ENCODE results near the gene PYDC2.

PYDC2 gene

GRCh38 chr3:191461113-191461595 lies at the start of gene PYDC2:
PYDC2 (plus strand) TSS chr3:191461163; CDS start chr3:191461163, 0 bp downstream.
- no peak for DNase-seq

- DNase-seq: no peak
Observed at GRCh38 chr3:191412759-191413158, 48.2 kb upstream of the PYDC2 start.

- no peak for DNase-seq
Observed at GRCh38 chr3:191414286-191414685, 46.7 kb upstream of the PYDC2 start.

- no peak for DNase-seq
Observed at GRCh38 chr3:191414732-191415131, 46.2 kb upstream of the PYDC2 start.

- no peak for DNase-seq
Observed at GRCh38 chr3:191415566-191415965, 45.4 kb upstream of the PYDC2 start.

- no peak for DNase-seq
Observed at GRCh38 chr3:191417457-191417729, 43.6 kb upstream of the PYDC2 start.

- DNase-seq: no peak
Observed at GRCh38 chr3:191420771-191421170, 40.2 kb upstream of the PYDC2 start.

- no peak for DNase-seq
Observed at GRCh38 chr3:191424881-191425280, 36.1 kb upstream of the PYDC2 start.

GRCh38 chr3:191425322-191425734 lies 35.6 kb upstream of the PYDC2 start:
- no peak for DNase-seq

GRCh38 chr3:191426311-191426710 lies 34.7 kb upstream of the PYDC2 start:
- no peak for DNase-seq

GRCh38 chr3:191428177-191428576 lies 32.8 kb upstream of the PYDC2 start:
- DNase-seq: no peak

- no peak for DNase-seq
Observed at GRCh38 chr3:191430103-191430502, 30.9 kb upstream of the PYDC2 start.

GRCh38 chr3:191431160-191431822 lies 29.7 kb upstream of the PYDC2 start:
- no peak for DNase-seq

GRCh38 chr3:191432162-191432561 lies 28.8 kb upstream of the PYDC2 start:
- DNase-seq: no peak

GRCh38 chr3:191434024-191434423 lies 26.9 kb upstream of the PYDC2 start:
- no peak for DNase-seq

- DNase-seq: no peak
Observed at GRCh38 chr3:191435981-191436380, 25.0 kb upstream of the PYDC2 start.

- no peak for DNase-seq
Observed at GRCh38 chr3:191438150-191438814, 22.7 kb upstream of the PYDC2 start.

GRCh38 chr3:191440532-191440931 lies 20.4 kb upstream of the PYDC2 start:
- no peak for DNase-seq

- DNase-seq: no peak
Observed at GRCh38 chr3:191441687-191442086, 19.3 kb upstream of the PYDC2 start.

- no peak for DNase-seq
Observed at GRCh38 chr3:191444569-191444968, 16.4 kb upstream of the PYDC2 start.

GRCh38 chr3:191449256-191449655 lies 11.7 kb upstream of the PYDC2 start:
- no peak for DNase-seq

GRCh38 chr3:191455257-191455952 lies 5.6 kb upstream of the PYDC2 start:
- no peak for DNase-seq

- no peak for DNase-seq
Observed at GRCh38 chr3:191460360-191460759, 603 bp upstream of the PYDC2 start.

GRCh38 chr3:191470080-191470479 lies 9.1 kb downstream of the PYDC2 start:
- no peak for DNase-seq
